HCT116 (cell line): ENCODE measurements around the gene AUTS2. TPM values are rescaled to one million over a fixed set of nuclear protein-coding genes. Genes with fewer than 3 reads are reported as not detected.

Source experiments
- ATAC-seq: fragments of 200-7000 bp; cut with Tn5 transposase; 2 replicates; pipeline ENCODE4 v1.9.1; 2020; ENCODE audit warnings: mild to moderate bottlenecking, moderate library complexity
- BruUV-seq: library from RNA; stranded (reverse); fragments of 400-500 nt; replicated peaks from 2 replicates; lab custom pipeline; 2021; lab: Mats Ljungman, UMichigan
- CTCF ChIA-PET: fragments of 300-600 bp; sonication (Branson Sonifier 250); formaldehyde crosslinking; loops from one replicate; lab custom pipeline; 2021; ENCODE audit warnings: antibody characterized with exemption; lab: Charles Lee
- POLR2A ChIA-PET: fragments of 300-600, 350-600 bp; sonication (Branson Sonifier 250); formaldehyde crosslinking; loops from one replicate; lab custom pipeline; 2021; ENCODE audit warnings: antibody characterized with exemption; lab: Charles Lee
- RAD21 ChIA-PET, 2 experiments: fragments of 300-600 bp; sonication (Branson Sonifier 250); formaldehyde crosslinking; loops; one replicate each; lab custom pipeline; 2023; ENCODE audit warnings: low total read pairs in 2 of 2; ENCODE audit not compliant: uncharacterized antibody in 2 of 2, unreplicated experiment in 2 of 2, low non-redundant PET in 1 of 2; lab: Charles Lee
- DNase-seq: peaks from one replicate; pipeline ENCODE4 v3.0.0-alpha.2; 2010; ENCODE audit warnings: low read depth, low spot score
- H2AFZ ChIP-seq: fragments of 200-600 bp; shearing (Covaris generic), sonication (generic); 2 replicates; pipeline ENCODE4 v1.6.1; 2017; ENCODE audit warnings: low read depth, mixed run types, mixed read lengths, antibody characterized with exemption, low read length; ENCODE audit not compliant: poor library complexity, severe bottlenecking
- H3K27ac ChIP-seq: 2 replicates; pipeline ENCODE4 v1.5.1; 2012; ENCODE audit warnings: low read depth, low read length
- H3K27me3 ChIP-seq: fragments of 200-600 bp; sonication (generic); 2 replicates; pipeline ENCODE4 v1.6.1; 2016; ENCODE audit warnings: mixed run types, low read length, mixed read lengths; ENCODE audit not compliant: insufficient read depth
- H3K36me3 ChIP-seq, 2 experiments: fragments of 200-500 bp in 1 of 2; fragments of 200-600 bp in 1 of 2; sonication (Bioruptor generic) in 1 of 2; sonication (generic) in 1 of 2; 2 replicates each; pipeline versions ENCODE4 v1.5.1 to v1.6.1; 2014 to 2016; ENCODE audit warnings: low read length in 2 of 2, inconsistent platforms in 1 of 2, mixed read lengths in 1 of 2, mixed run types in 1 of 2; ENCODE audit not compliant: insufficient read depth in 2 of 2, control insufficient read depth in 1 of 2
- H3K4me1 ChIP-seq, 2 experiments: fragments of 200-600 bp in 1 of 2; sonication (generic) in 1 of 2; 2 replicates each; pipeline versions ENCODE4 v1.5.1 to v1.6.1; 2012 to 2017; ENCODE audit warnings: low read length in 2 of 2, inconsistent platforms in 1 of 2, mild to moderate bottlenecking in 1 of 2, mixed read lengths in 1 of 2, mixed run types in 1 of 2, moderate library complexity in 1 of 2; ENCODE audit not compliant: insufficient read depth in 2 of 2, control insufficient read depth in 1 of 2
- H3K4me2 ChIP-seq: fragments of 200-600 bp; sonication (generic); 2 replicates; pipeline ENCODE4 v1.6.1; 2017; ENCODE audit warnings: mixed run types, low read length, mixed read lengths
- H3K4me3 ChIP-seq, 2 experiments: fragments of 200-600 bp in 1 of 2; sonication (generic) in 1 of 2; replicated peaks in 1 of 2; 2 replicates each; pipeline ENCODE4 v1.5.1; 2011 to 2016; ENCODE audit warnings: low read length in 2 of 2, control low read depth in 1 of 2, low read depth in 1 of 2, mild to moderate bottlenecking in 1 of 2, mixed read lengths in 1 of 2, mixed run types in 1 of 2
- H3K79me2 ChIP-seq: fragments of 200-600 bp; sonication (generic); 2 replicates; pipeline ENCODE4 v1.6.1; 2017; ENCODE audit warnings: mild to moderate bottlenecking, mixed run types, low read length, moderate library complexity, mixed read lengths; ENCODE audit not compliant: insufficient read depth
- H3K9ac ChIP-seq: fragments of 200-600 bp; sonication (generic); 2 replicates; pipeline ENCODE4 v1.6.1; 2016; ENCODE audit warnings: low read length, mixed read lengths
- H3K9me2 ChIP-seq: fragments of 200-600 bp; sonication (generic), shearing (Covaris generic); 2 replicates; pipeline ENCODE4 v1.6.1; 2017; ENCODE audit warnings: mixed run types, mild to moderate bottlenecking, moderate library complexity; ENCODE audit not compliant: insufficient read depth
- H3K9me3 ChIP-seq, 2 experiments: fragments of 200-500 bp in 1 of 2; fragments of 200-600 bp in 1 of 2; sonication (Bioruptor generic) in 1 of 2; sonication (generic) in 1 of 2; 2 replicates each; pipeline ENCODE4 v1.6.1; 2014 to 2017; ENCODE audit warnings: low read length in 2 of 2, mixed read lengths in 2 of 2, inconsistent platforms in 1 of 2, low read depth in 1 of 2, mild to moderate bottlenecking in 1 of 2, mixed run types in 1 of 2, moderate library complexity in 1 of 2; ENCODE audit not compliant: control insufficient read depth in 1 of 2, insufficient read depth in 1 of 2
- H4K20me1 ChIP-seq: fragments of 200-600 bp; sonication (generic), shearing (Covaris generic); 2 replicates; pipeline ENCODE4 v1.6.1; 2017; ENCODE audit warnings: mixed run types, mild to moderate bottlenecking, moderate library complexity; ENCODE audit not compliant: insufficient read depth
- ATF3 ChIP-seq: IDR thresholded peaks from 2 replicates; pipeline ENCODE4 v1.6.1; 2012
- CEBPB ChIP-seq: IDR thresholded peaks from 2 replicates; pipeline ENCODE4 v1.6.1; 2012; ENCODE audit warnings: low read depth
- CTCF ChIP-seq, 3 experiments: fragments of 200-600 bp in 1 of 3; sonication (generic) in 1 of 3; IDR thresholded peaks in 2 of 3; conservative IDR thresholded peaks in 1 of 3; 2 replicates each; pipeline ENCODE4 v1.5.1; 2012 to 2017; ENCODE audit warnings: low read depth in 2 of 3, low read length in 2 of 3, antibody characterized with exemption in 1 of 3, borderline replicate concordance in 1 of 3, control low read depth in 1 of 3, mild to moderate bottlenecking in 1 of 3, mixed read lengths in 1 of 3, mixed run types in 1 of 3, moderate library complexity in 1 of 3; ENCODE audit not compliant: insufficient read depth in 1 of 3
- EZH2phosphoT487 ChIP-seq: fragments of 200-600 bp; IDR thresholded peaks from 2 replicates; pipeline ENCODE4 v1.6.1; 2018; ENCODE audit warnings: antibody characterized with exemption, borderline replicate concordance
- MAX ChIP-seq: IDR thresholded peaks from 2 replicates; pipeline ENCODE4 v1.6.1; 2012
- intact Hi-C: fragments of 100-400 bp; cut with micrococcal nuclease; formaldehyde crosslinking; loops from 2 replicates; pipeline ENCODE4 v1.10.0; 2022
- total RNA-seq: library from RNA; stranded (reverse); gene quantifications from one replicate; pipeline ENCODE4 v1.2.1, GENCODE V29; 2021; ENCODE audit not compliant: unreplicated experiment

The AUTS2 gene
- total RNA-seq, 1 experiment from 2014 or later: 0.93 TPM

- no TSS peak for BruUV-seq
- POLR2A ChIA-PET: no interaction called here
These were observed 321.3 kb downstream of the AUTS2 start for GRCh38 chr7:69919426-69920111.

More at GRCh38 chr7:69919426-69920111, 321.3 kb downstream of the AUTS2 start:
- Histone ChIP-seq H2AFZ (no peak overlapping the region), H4K20me1 (no peaks in the 10 kb centered on the region), H3K9me2 (no peaks in the 10 kb centered on the region), H3K27ac (no peak overlapping the region), H3K36me3 (no peaks in the 10 kb centered on the region), H3K4me1 (no peaks in the 10 kb centered on the region), H3K9me3 (peaks cover 5 to 10% of the 10 kb centered on the region in 2 experiments; a peak in 2 of 4 replicates), H3K4me3 (no peak overlapping the region), H3K9ac (no peak overlapping the region), H3K27me3 (no peaks in the 10 kb centered on the region)
- no peak for DNase-seq
- intact Hi-C loops: no loop called here
- TF ChIP-seq EZH2phosphoT487 (no peak), CTCF (IDR thresholded peaks at IDR 0.05 in 2 of 3, conservative IDR thresholded peaks at IDR 0.05 in 1 of 3; ENCODE audit: borderline replicate concordance in 1 of 3, insufficient read depth in 1 of 3, low read depth in 2 of 3, low read length in 2 of 3) (no peak), MAX (no peak), CEBPB (no peak), ATF3 (no peak)
- TF ChIP-seq, all 23 proteins: peak for 0
- H3K4me2 ChIP-seq: no peak overlapping the region
- ChIA-PET CTCF (no interaction called here), RAD21 (no interaction called here)
- no peaks in the 10 kb centered on the region for H3K79me2 ChIP-seq
- ATAC-seq: no peak
